ENCODE results near the gene PGAP1.

PGAP1 gene

DNA sequence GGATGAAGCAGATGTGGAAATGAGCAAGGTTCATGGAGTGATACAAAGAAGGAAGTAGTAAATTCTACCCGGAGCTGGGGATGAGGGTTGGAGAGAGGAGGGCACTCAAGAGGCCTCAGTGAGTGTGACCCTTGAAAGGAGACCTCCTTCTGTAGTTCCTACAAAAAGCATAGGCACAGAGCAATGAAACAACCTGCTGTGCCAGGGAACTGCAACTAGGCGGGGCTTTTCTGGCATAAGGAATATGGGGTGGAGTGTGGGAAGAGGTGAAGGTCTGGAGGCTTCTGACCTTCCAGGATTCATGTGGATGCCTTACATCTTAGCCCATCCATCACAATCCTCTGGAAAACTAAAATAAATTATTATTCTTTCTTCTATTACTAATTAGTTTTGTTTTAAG, 25.5 kb upstream of the PGAP1 start:
- H3K4me1 ChIP-seq (ENCODE audit: control insufficient read depth, insufficient read depth, low read length, poor library complexity, severe bottlenecking): no peaks in the 10 kb centered on the region
- H3K4me3 ChIP-seq (ENCODE audit: extremely low read depth, insufficient read depth, low read length, poor library complexity, severe bottlenecking): no peak overlapping the region
- no peaks in the 10 kb centered on the region for H3K9me3 ChIP-seq (ENCODE audit: control insufficient read depth, low read length)
- no peak overlapping the region for H3K27ac ChIP-seq (ENCODE audit: low read depth, low read length, severe bottlenecking)
- H3K36me3 ChIP-seq (ENCODE audit: control insufficient read depth, insufficient read depth, low read length): no peaks in the 10 kb centered on the region
- 70 to 80% methylated on average over 1 of the region's 2 CpGs for WGBS, 2 experiments (ENCODE audit: insufficient coverage in 2 of 2)

DNA sequence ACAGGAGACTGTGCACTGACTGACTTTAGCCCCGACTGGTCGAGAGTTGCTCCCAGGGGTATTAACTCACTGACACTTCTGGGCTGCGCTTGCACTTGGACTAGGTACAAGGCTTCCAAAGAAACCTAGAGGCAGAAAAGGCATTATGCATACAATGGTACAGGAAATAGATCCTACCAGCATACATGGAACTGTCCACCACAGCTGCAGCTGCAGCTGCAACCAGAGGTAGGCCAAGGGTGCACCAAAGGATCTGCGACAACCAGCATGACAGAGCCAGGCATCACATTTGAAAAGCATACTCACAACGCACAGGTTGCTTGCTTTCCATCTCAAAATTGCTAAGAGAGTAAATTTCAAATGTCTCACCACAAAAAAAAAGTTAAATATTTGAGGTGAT, 22.6 kb upstream of the PGAP1 start:
- 54 to 88% methylated on average over 3 of the region's 5 CpGs for WGBS, 2 experiments (ENCODE audit: insufficient coverage in 2 of 2)
- Histone ChIP-seq H3K27ac (ENCODE audit: low read depth, low read length, severe bottlenecking) (no peak overlapping the region), H3K36me3 (ENCODE audit: control insufficient read depth, insufficient read depth, low read length) (no peaks in the 10 kb centered on the region), H3K9me3 (ENCODE audit: control insufficient read depth, low read length) (no peaks in the 10 kb centered on the region), H3K4me1 (ENCODE audit: control insufficient read depth, insufficient read depth, low read length, poor library complexity, severe bottlenecking) (no peaks in the 10 kb centered on the region), H3K4me3 (ENCODE audit: extremely low read depth, insufficient read depth, low read length, poor library complexity, severe bottlenecking) (no peak overlapping the region)

DNA sequence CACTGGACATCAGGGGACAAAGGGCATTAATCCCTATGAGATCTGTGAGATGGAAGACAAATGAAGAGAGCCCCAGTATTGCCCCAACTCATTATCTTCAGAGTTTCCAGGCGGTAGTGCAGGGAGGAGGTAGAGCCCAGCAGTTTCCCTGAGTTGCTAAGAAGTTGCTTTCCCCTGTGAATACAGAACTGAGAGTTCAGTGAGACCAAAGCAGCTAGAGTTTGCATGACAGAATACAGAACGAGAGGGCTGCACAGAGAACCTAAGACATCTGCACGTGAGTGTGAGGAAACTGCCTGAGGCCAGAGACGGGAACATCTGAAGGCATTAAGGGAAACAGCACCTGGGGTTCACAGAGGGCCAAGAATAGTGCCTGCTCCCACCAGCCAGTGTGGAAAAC, 18.1 kb upstream of the PGAP1 start:
- WGBS, 2 experiments (ENCODE audit: insufficient coverage in 2 of 2): 60 to 68% methylated on average over 3 to 4 of the region's 4 CpGs
- Histone ChIP-seq H3K9me3 (ENCODE audit: control insufficient read depth, low read length) (no peaks in the 10 kb centered on the region), H3K27ac (ENCODE audit: low read depth, low read length, severe bottlenecking) (no peak overlapping the region), H3K36me3 (ENCODE audit: control insufficient read depth, insufficient read depth, low read length) (no peaks in the 10 kb centered on the region), H3K4me1 (ENCODE audit: control insufficient read depth, insufficient read depth, low read length, poor library complexity, severe bottlenecking) (no peaks in the 10 kb centered on the region), H3K4me3 (ENCODE audit: extremely low read depth, insufficient read depth, low read length, poor library complexity, severe bottlenecking) (no peak overlapping the region)

DNA sequence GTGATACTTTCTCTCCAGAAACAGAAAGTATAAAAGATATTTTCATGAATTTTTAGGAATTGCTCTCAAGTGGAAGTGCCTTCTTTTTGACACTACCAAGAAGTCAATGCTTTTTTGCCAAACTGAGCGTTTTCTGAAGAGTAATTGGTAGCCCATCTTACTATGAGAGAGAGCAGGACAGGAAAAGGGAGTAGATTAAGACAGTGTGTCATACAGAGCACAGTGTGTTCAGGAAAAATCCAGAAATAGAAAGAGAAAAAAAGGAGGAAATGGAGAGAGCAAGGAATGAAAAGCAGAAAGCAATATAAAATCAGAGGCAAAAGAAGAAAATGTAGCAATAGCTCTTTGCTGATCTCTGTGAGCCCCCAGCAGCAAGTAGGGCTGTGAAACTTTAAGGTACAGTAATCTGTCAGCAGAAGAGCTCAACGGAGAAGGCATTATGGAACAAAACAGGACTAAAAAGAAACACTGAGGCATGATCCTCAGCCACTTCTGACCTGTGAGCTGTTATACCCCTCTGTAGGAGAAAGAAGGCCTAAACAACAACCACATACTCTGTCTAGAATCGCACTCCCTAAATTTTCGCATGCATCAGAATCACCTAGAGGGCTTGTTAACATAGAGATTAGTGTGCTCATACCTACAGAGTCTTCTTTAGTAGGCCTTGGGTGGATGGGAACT, 15.0 kb upstream of the PGAP1 start:
- no peak overlapping the region for H3K27ac ChIP-seq (ENCODE audit: low read depth, low read length, severe bottlenecking)
- no peak overlapping the region for H3K4me3 ChIP-seq (ENCODE audit: extremely low read depth, insufficient read depth, low read length, poor library complexity, severe bottlenecking)
- H3K9me3 ChIP-seq (ENCODE audit: control insufficient read depth, low read length): no peaks in the 10 kb centered on the region
- 86 to 89% methylated on average over 2 of the region's 4 CpGs for WGBS, 2 experiments (ENCODE audit: insufficient coverage in 2 of 2)
- H3K36me3 ChIP-seq (ENCODE audit: control insufficient read depth, insufficient read depth, low read length): no peaks in the 10 kb centered on the region
- H3K4me1 ChIP-seq (ENCODE audit: control insufficient read depth, insufficient read depth, low read length, poor library complexity, severe bottlenecking): no peaks in the 10 kb centered on the region

DNA sequence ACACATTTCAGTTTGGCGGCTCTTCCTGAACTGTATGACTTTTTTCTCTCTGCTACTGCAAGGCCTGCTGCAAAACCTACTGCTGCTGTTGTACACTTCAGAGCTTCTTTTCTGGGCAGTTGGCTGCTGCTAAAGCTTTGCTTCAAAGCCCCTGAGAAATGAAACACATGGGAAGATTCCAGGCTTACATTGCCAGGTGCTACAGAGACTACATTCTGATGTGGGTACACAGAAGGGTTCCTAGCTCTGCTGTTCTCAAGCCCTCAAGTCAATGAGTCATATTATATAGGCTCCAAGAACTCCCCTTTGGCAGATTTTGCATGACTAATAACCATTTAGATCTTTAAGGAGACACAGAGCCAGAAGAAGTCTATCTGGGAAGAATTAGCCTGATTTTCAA, 12.9 kb upstream of the PGAP1 start:
- 80 to 100% methylated on average over 1 of the region's 1 CpG for WGBS, 2 experiments (ENCODE audit: insufficient coverage in 2 of 2)
- Histone ChIP-seq H3K27ac (ENCODE audit: low read depth, low read length, severe bottlenecking) (no peak overlapping the region), H3K9me3 (ENCODE audit: control insufficient read depth, low read length) (no peaks in the 10 kb centered on the region)

DNA sequence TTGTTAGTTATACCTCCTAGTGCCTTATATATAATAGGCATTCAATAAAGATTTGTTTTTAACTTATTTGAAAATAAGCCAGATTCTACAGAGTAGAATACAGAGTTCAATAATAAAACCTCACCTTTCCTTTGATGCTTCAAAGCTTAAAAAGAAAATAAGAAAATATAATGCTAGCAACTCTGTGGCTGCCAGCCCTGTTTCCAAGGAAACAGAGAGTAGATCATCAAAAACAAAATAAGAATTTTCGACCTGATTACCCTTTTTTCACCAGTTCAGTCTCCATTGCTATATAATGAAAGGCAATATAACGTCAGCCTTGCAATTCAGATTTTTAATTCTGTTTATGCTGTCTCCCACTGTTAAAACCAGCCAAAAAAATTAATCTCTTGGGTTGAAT, 8.9 kb upstream of the PGAP1 start:
- Histone ChIP-seq H3K9me3 (ENCODE audit: control insufficient read depth, low read length) (no peaks in the 10 kb centered on the region), H3K4me1 (ENCODE audit: control insufficient read depth, insufficient read depth, low read length, poor library complexity, severe bottlenecking) (no peaks in the 10 kb centered on the region), H3K36me3 (ENCODE audit: control insufficient read depth, insufficient read depth, low read length) (no peaks in the 10 kb centered on the region), H3K4me3 (ENCODE audit: extremely low read depth, insufficient read depth, low read length, poor library complexity, severe bottlenecking) (no peak overlapping the region), H3K27ac (ENCODE audit: low read depth, low read length, severe bottlenecking) (no peak overlapping the region)
- WGBS, 2 experiments (ENCODE audit: insufficient coverage in 2 of 2): no CpG with 5 or more reads among the region's 2 CpGs

More for the DNA sequence above, 12.9 kb upstream of the PGAP1 start:
- no peaks in the 10 kb centered on the region for H3K36me3 ChIP-seq (ENCODE audit: control insufficient read depth, insufficient read depth, low read length)
- H3K4me3 ChIP-seq (ENCODE audit: extremely low read depth, insufficient read depth, low read length, poor library complexity, severe bottlenecking): no peak overlapping the region
- no peaks in the 10 kb centered on the region for H3K4me1 ChIP-seq (ENCODE audit: control insufficient read depth, insufficient read depth, low read length, poor library complexity, severe bottlenecking)

DNA sequence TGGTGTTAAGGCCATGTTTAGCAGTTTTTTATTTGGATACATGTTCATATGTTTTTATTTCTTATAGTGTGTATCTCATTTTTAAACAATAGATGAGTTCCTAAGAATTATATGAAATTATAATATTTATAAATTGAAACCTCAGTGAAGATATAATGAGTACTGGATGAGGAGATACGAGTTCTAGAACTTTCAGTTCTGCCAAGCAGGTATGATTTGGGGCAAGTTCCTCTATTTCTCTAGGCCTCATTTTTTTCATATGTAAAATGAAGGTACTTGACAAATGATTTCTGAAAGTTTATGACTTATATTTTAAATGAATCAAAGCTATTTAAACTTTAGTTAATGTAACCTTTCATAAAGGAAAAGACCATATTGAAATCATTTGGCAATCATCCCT, 8.2 kb upstream of the PGAP1 start:
- no peaks in the 10 kb centered on the region for H3K36me3 ChIP-seq (ENCODE audit: control insufficient read depth, insufficient read depth, low read length)
- H3K9me3 ChIP-seq (ENCODE audit: control insufficient read depth, low read length): no peaks in the 10 kb centered on the region
- no CpG with 5 or more reads among the region's 1 CpG for WGBS, 2 experiments (ENCODE audit: insufficient coverage in 2 of 2)
- H3K27ac ChIP-seq (ENCODE audit: low read depth, low read length, severe bottlenecking): no peak overlapping the region
- no peak overlapping the region for H3K4me3 ChIP-seq (ENCODE audit: extremely low read depth, insufficient read depth, low read length, poor library complexity, severe bottlenecking)
- H3K4me1 ChIP-seq (ENCODE audit: control insufficient read depth, insufficient read depth, low read length, poor library complexity, severe bottlenecking): no peaks in the 10 kb centered on the region

DNA sequence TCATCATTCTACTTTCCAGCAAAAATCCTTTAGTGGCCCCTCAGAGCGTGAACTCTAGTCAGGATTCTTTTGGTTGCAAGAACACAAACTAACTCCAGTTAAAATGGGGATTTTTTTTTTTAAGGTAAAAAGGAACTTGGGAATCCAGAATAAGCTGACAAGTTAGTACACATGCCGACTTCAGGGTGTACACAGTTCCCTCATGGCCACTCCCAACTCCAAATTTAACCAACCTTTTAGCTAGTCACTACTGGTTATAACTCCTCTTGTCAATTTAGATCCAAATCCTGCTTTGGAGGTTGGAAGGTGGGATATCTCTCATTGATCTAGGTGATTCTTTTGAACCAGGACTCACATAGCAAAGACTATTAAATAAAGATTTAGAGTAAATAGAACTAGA, 5.0 kb upstream of the PGAP1 start:
- no CpG with 5 or more reads among the region's 2 CpGs for WGBS, 2 experiments (ENCODE audit: insufficient coverage in 2 of 2)
- no peaks in the 10 kb centered on the region for H3K36me3 ChIP-seq (ENCODE audit: control insufficient read depth, insufficient read depth, low read length)
- H3K27ac ChIP-seq (ENCODE audit: low read depth, low read length, severe bottlenecking): no peak overlapping the region

DNA sequence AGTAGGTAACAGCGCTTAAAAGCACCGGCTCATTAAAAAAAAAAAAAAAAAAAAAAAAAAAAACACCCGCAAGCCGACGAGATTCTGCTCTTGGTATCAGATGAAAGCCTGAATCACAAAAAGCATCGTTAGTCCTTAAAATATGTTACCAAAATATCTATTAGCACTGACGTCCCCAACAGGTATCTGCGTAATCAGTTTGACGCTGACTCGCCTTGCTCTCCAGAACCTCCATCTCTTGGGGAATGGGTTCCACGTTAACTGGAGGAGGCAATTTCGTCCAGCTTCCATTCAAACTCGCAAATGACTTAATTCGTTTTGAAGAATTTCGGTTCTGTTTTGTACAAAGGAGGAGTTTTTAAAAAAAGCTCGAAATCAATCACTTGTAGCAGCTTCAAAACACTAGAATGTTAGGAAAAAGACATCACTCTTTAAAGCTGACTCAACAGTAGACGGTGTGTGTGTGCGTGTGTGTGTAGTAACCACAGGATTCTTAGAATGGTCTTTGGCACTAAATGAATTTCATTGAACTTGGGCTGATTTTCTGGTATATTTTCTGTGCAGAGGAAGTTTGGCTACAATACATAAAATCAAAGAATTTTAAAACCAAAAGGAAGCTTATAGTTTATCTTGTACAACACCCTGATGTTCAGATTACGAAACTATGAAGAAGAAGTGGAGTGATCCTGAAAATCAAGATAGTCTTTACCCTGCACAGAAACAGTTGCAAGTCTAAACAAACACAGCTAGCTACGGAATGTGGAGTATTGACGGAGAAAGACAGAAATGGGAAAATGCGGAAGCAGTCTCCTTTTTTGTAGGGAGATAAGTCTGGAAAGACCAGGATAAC, 1.1 kb upstream of the PGAP1 start:
- Histone ChIP-seq H3K36me3 (ENCODE audit: control insufficient read depth, insufficient read depth, low read length) (no peaks in the 10 kb centered on the region), H3K27ac (ENCODE audit: low read depth, low read length, severe bottlenecking) (peak overlapping the region; percentile 91), H3K4me3 (ENCODE audit: extremely low read depth, insufficient read depth, low read length, poor library complexity, severe bottlenecking) (peak overlapping the region; percentile 97), H3K9me3 (ENCODE audit: control insufficient read depth, low read length) (no peaks in the 10 kb centered on the region), H3K4me1 (ENCODE audit: control insufficient read depth, insufficient read depth, low read length, poor library complexity, severe bottlenecking) (peaks cover 6% of the 10 kb centered on the region)
- WGBS, 2 experiments (ENCODE audit: insufficient coverage in 2 of 2): 21 to 25% methylated on average over 10 to 14 of the region's 22 CpGs

More for the DNA sequence above, 5.0 kb upstream of the PGAP1 start:
- peaks cover 6% of the 10 kb centered on the region for H3K4me1 ChIP-seq (ENCODE audit: control insufficient read depth, insufficient read depth, low read length, poor library complexity, severe bottlenecking)
- no peaks in the 10 kb centered on the region for H3K9me3 ChIP-seq (ENCODE audit: control insufficient read depth, low read length)
- no peak overlapping the region for H3K4me3 ChIP-seq (ENCODE audit: extremely low read depth, insufficient read depth, low read length, poor library complexity, severe bottlenecking)

DNA sequence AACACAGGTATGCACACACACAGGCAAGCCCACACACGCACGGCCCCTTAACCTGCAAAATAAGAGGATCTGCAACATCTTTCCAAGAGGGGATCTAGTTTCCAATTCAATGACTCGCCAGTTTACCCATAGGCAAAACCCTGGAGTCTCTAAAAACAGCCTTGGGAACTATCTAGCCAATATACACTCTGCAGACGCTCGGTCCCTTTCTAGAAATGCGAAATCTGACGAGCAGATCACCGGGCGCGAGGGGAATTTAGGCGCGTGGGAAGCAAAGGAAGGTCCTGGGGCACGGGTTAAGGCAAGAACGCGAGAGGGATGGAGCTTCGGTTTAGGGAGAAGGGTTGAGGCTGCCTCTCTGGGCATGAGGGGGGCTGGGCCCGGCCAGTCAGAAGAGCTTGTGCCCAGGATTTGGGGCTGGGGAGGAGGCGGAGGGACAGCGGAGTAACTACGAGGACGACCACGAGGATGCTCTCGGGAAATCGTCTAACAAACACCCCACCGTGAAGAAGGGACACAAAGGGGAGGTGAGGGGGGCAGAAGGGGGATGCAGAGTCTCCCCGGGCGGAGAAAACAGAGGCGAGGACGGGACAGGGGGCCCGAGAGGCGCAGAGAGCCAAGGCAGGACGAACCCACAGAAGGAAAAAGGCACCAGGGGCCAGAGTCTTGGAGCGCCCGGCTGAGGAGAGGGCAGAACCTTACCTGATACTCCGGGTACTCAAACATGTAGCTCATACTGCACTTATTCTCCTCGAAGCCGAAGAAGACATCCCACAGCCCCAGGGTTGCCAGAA, 542 bp downstream of the PGAP1 start:
- H3K9me3 ChIP-seq (ENCODE audit: control insufficient read depth, low read length): no peaks in the 10 kb centered on the region
- WGBS, 2 experiments (ENCODE audit: insufficient coverage in 2 of 2): 0% methylated on average over 21 to 34 of the region's 37 CpGs
- peaks cover 6% of the 10 kb centered on the region for H3K4me1 ChIP-seq (ENCODE audit: control insufficient read depth, insufficient read depth, low read length, poor library complexity, severe bottlenecking)
- no peaks in the 10 kb centered on the region for H3K36me3 ChIP-seq (ENCODE audit: control insufficient read depth, insufficient read depth, low read length)
- peak overlapping the region; percentile 91 for H3K27ac ChIP-seq (ENCODE audit: low read depth, low read length, severe bottlenecking)
- peak overlapping the region; percentile 97 for H3K4me3 ChIP-seq (ENCODE audit: extremely low read depth, insufficient read depth, low read length, poor library complexity, severe bottlenecking)

Data from mesodermal cell (in vitro differentiated cells).